Activated naive CD4-positive, alpha-beta T cell treated with anti-CD3 and anti-CD28 coated beads, Interleukin-2, amount 50 U/mL, for 24 hours (primary cell): Measurements from ENCODE around the gene RXRA.

Source experiments
- H3K27ac Mint-ChIP-seq: one replicate; pipeline ENCODE4 v1.8.0; 2021; ENCODE audit warnings: mild to moderate bottlenecking, mixed read lengths
- H3K27me3 Mint-ChIP-seq: one replicate; pipeline ENCODE4 v1.8.0; 2021; ENCODE audit warnings: mixed read lengths
- H3K36me3 Mint-ChIP-seq: one replicate; pipeline ENCODE4 v1.8.0; 2021; ENCODE audit warnings: mixed read lengths
- H3K4me1 Mint-ChIP-seq: one replicate; pipeline ENCODE4 v1.8.0; 2021; ENCODE audit warnings: mixed read lengths
- H3K4me3 Mint-ChIP-seq: one replicate; pipeline ENCODE4 v1.8.0; 2021; ENCODE audit warnings: mild to moderate bottlenecking, mixed read lengths
- H3K9me3 Mint-ChIP-seq: one replicate; pipeline ENCODE4 v1.8.0; 2021; ENCODE audit warnings: mixed read lengths

The RXRA gene

DNA sequence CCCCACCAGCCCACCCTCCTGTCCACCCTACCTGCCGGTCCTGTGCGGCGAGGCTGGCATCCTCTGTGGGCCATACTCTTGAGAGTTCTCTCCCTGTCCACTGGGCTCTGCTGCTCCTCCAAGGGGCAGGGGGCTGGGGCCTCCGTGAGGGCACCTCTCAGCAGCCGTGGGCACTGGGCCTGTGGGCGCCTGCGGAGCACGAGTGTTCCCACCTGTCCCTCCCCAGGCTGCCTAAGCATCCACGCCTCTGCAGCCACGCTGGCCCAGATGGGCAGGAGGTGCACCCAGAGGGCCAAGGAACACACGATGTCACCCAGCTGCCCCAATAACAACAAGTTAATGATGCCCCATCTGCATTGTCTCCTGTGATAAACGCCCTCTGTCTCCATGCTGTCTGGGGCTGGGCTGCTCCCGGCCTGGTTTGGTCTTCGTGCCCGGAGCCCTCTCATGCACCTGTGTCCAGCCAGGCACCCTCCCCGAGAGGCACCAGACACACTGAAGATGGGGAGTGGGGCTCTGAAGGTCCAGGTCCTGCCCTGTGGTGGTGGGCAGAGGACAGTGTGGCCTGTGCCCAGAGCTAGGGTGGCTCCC, 114.5 kb downstream of the RXRA start:
- Mint-ChIP-seq H3K4me1 (peaks cover 13% of the 10 kb centered on the region), H3K27me3 (peaks cover 1% of the 10 kb centered on the region), H3K9me3 (no peaks in the 10 kb centered on the region), H3K4me3 (no peak overlapping the region), H3K36me3 (no peaks in the 10 kb centered on the region), H3K27ac (no peak overlapping the region)

DNA sequence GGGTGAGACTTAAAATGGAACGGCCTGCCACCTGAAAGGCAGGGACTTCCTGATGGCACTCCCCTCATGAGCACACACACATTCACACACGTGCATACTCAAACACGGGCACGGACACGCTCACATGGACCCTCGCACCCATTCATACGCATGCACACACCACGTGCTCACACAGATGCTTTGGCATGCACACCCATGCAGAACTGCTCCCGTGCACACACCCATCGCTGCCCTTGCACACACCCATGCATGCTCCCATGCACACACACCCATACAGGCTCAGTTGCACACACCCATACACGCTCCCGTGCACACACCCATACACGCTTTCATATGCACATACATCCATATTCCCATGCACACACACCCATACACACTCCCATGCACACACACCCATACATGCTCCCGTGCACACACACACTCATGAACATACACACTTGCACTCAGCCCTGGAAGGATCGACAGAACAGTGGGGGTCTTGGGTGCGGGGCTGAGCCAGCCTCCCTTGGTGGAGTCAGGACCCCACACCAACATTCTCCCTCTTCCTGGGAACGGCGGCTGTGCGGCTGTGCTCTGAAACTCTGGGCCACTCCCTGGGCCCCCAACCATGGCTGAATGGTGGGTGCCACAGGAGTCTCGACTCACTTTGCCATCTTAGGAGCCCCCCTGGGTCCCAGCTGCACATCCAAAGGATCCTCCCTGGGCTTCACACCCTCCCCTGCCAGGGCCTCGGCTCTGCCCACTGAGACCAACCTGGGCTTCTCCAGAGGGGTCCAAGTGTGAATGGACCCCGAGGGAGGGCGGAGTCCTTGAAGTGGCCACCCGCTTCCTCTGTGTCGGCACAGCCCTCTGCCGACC, 115.2 kb downstream of the RXRA start:
- peak overlapping the region; percentile 10 for H3K27ac Mint-ChIP-seq
- H3K4me1 Mint-ChIP-seq = peaks cover 13% of the 10 kb centered on the region
- H3K4me3 Mint-ChIP-seq = no peak overlapping the region
- H3K27me3 Mint-ChIP-seq = peaks cover 1% of the 10 kb centered on the region
- no peaks in the 10 kb centered on the region for H3K9me3 Mint-ChIP-seq
- no peaks in the 10 kb centered on the region for H3K36me3 Mint-ChIP-seq

DNA sequence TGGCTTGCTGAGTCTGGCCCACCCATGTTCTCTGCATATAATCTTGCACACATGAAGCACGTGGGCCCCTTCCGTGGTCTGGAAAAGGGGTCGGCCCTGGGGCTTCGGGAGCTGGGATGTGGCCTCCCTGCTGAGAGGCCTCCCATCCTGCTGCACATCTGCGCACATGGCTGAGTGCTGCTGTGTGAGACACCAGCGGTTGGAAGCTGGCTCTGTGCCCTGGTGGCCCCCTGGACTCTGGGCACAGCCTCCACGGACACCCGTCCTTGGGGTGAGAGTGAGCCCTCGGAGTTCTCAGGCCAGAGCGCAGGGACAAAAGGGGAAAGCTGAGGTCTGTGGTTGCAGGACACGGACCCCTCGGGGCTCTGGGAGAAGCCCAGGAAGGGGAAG, 115.8 kb downstream of the RXRA start:
- Mint-ChIP-seq H3K27ac (no peak overlapping the region), H3K27me3 (peaks cover 1% of the 10 kb centered on the region), H3K36me3 (no peaks in the 10 kb centered on the region), H3K9me3 (no peaks in the 10 kb centered on the region), H3K4me3 (no peak overlapping the region), H3K4me1 (peaks cover 13% of the 10 kb centered on the region)

DNA sequence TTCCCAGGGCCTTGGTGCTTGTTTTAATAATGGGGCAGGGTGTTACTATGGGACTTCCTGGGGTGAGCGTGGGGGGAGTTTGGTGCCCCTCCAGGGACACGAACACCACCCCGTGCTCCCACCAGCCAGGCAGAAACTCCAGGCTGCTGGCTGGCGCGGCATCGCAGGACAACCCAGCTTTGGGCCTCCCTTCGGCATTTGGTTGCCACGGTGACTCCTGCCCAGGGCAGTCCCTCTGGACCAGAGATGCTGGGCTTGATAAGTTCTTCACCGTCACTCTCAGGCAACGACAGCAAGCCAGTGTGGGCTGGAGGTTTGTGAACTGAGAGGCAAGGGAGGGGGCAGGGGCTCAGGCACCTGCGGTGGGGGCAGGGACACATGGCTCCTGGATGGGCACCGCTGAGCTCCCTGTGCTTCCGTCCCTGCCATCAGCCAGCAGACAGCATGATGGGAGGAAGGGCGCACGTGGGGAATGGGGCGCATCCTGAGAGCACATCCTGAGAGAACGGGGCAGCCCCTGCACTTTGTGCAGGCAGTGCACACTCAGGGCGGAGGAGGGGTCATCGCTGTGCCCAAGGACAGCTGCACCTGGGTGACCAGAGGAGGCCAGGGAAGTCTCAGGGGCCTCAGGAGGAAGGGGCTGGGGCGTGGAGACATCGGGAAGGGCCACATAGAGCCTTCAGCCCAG, 116.4 kb downstream of the RXRA start:
- Mint-ChIP-seq H3K27me3 (peaks cover 1% of the 10 kb centered on the region), H3K9me3 (no peaks in the 10 kb centered on the region), H3K4me1 (peaks cover 13% of the 10 kb centered on the region), H3K27ac (no peak overlapping the region), H3K4me3 (no peak overlapping the region), H3K36me3 (no peaks in the 10 kb centered on the region)

DNA sequence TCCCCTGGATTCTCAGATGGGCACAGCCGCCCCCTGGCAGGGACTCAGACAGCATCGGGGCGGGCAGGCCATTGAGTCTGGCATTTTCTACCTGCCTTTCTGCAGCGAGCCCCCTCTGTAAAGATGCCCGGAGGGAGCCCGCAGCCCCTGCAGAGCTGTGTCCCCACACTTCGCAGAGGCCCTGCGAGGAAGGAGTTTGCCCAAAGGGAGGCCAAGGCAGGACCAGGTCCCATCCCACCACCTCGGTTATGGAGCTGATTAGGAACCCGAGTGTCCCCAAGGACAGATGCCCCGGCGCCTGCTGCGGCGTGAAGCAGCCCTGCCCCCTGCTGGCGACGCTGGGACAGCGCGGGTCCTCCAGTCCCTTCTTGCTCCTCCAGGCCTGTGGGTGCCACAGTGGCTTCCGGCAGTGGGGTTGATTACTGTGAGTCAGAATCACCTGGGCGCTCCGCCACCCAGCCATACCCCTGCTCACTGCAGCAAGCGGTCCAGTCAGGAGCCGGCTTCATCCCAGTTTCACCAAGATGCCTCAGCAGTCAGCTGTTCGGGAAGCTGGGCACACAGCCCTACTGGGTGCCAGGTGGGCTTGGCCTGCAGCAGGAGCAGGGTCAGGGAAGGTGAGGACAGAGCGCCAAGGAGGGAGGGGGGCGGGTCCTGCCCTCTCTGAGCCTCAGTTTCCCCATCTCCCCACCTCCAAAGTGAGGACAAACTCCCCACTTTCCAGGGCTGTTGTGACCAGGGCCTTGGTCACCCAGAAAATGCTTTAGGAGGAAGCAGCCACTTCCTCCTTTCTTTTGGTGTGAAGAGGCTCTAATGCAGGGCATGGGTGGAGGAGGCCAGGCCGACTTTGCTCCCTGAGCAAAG, 117.2 kb downstream of the RXRA start:
- Mint-ChIP-seq H3K4me1 (peaks cover 13% of the 10 kb centered on the region), H3K36me3 (no peaks in the 10 kb centered on the region), H3K9me3 (no peaks in the 10 kb centered on the region), H3K4me3 (no peak overlapping the region), H3K27ac (peak overlapping the region; percentile 12), H3K27me3 (peaks cover 1% of the 10 kb centered on the region)

DNA sequence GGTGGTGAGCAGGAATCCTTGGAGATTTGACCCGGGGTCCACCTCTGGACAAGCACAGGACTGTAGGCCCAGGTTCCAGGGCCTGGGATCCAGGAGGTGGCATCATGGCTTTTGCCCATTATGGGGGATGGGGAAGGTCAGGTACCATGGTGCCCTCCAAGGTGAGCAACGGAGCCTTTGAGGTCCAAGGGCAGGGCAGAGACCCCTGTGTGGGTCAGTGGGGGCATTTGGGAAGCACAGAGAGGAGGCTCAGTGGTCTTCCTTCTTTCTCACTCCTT, 117.7 kb downstream of the RXRA start:
- Mint-ChIP-seq H3K27me3 (peaks cover 1% of the 10 kb centered on the region), H3K4me3 (no peak overlapping the region), H3K9me3 (no peaks in the 10 kb centered on the region), H3K27ac (no peak overlapping the region), H3K36me3 (no peaks in the 10 kb centered on the region), H3K4me1 (peaks cover 13% of the 10 kb centered on the region)

DNA sequence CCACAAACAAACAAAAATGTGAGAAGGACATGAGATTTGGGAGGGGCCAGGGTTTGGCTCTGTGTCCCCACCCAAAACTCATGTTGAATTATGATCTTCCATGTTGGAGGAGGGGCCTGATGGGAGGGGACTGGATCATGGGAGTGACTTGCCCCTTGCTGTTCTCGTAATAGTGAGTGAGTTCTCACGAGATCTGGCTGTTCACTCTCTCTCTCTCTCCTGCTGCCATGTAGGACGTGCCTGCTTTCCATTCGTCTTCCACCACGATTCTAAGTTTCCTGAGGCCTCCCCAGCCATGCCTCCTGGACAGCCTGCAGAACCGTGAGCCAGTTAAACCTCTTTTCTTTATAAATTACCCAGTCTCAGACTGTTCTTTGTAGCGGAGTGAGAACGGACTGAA, 118.7 kb downstream of the RXRA start:
- Mint-ChIP-seq H3K27me3 (peaks cover 1% of the 10 kb centered on the region), H3K36me3 (no peaks in the 10 kb centered on the region), H3K4me1 (peaks cover 13% of the 10 kb centered on the region), H3K9me3 (no peaks in the 10 kb centered on the region), H3K27ac (peak overlapping the region; percentile 70), H3K4me3 (no peak overlapping the region)

DNA sequence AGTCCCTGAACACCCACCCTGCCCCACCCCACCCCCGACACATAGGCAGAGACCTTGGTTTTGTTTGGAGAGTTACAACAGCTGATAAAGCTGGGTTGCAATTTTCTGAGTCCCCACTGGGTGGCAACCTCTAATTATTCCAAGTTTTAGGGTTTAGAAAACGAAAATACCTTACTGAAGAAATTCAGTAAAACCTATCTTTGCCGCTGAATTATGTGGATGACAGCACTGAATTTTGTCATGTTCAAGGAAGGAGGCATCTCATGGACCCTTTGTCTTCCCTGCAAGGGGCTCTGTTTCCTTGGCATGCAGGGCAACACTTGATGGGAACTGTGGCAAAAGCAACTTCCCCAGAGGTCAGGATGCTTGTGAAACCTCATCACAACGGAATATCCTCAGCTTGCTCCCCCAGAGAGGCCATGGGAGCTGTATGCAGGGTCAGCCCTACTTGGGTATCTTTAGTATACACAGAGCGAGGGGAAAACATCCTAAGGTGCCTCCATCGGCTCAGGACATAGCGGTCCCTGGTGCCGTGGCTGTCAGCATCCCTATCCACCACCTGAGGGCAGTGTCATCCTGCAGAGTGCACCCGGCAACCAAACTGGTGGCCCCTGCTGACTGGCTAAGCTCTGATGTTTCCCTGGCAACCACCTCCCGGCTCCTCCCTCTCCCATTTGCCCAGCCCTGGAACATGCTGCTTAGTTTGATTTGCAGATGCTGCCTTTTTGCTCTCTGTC, 123.1 kb downstream of the RXRA start:
- Mint-ChIP-seq H3K27ac (no peak overlapping the region), H3K4me3 (no peak overlapping the region), H3K9me3 (no peaks in the 10 kb centered on the region), H3K27me3 (no peaks in the 10 kb centered on the region), H3K36me3 (no peaks in the 10 kb centered on the region), H3K4me1 (peaks cover 5% of the 10 kb centered on the region)

DNA sequence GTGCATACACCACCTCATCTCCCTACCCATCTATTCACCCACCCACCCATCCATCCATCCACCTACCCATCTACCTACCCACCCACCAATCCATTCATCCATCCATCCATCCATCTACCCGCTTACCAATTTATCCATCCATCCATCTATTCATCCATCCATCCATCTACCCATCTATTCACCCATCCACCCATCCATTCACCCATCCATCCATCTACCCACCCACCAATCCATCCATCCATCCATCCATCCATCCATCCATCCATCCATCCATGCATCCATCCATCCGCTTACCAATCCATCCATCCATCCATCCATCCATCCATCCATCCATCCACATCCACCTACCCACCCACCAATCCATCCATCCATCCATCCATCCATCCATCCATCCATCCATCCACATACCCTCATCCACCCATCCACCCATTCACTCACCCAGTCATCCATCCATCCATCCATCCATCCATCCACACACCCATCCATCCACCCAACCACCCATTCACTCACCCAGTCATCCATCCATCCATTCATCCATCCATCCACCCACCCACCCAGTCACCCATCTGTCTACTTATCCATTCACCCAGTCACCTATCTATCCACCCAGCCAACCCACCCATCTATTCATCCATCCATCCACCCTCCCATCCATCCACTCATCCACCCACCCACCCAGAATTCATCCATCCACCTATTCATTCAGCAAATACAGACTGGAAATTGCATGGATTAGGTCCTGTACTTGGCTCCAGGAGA, 125.6 kb downstream of the RXRA start:
- H3K27ac Mint-ChIP-seq = peak overlapping the region; percentile 68
- H3K4me1 Mint-ChIP-seq = peaks cover 10% of the 10 kb centered on the region
- no peak overlapping the region for H3K4me3 Mint-ChIP-seq

DNA sequence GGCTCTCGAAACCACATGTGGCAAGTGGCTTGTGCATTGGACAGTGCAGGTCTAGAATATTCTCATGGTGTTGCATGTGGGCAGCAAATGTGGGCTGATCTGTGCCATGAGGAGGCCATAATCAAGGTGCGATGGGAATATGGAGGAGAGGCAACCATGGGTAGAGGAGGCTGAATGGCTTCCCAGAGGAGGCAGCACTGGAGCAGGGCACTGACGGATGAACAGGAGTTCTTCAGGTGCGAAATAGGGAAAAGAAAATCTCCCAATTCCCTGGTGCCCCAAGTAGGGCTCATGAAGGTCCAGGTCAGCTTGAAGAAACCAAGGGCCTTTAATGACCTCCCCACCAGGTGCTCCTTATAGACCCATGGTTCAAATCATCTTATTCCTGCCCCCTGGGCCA, 126.5 kb downstream of the RXRA start:
- H3K27ac Mint-ChIP-seq = no peak overlapping the region
- H3K27me3 Mint-ChIP-seq = no peaks in the 10 kb centered on the region
- no peak overlapping the region for H3K4me3 Mint-ChIP-seq
- H3K36me3 Mint-ChIP-seq = no peaks in the 10 kb centered on the region
- no peaks in the 10 kb centered on the region for H3K9me3 Mint-ChIP-seq
- peaks cover 10% of the 10 kb centered on the region for H3K4me1 Mint-ChIP-seq

More for the DNA sequence above, 125.6 kb downstream of the RXRA start:
- Mint-ChIP-seq H3K27me3 (no peaks in the 10 kb centered on the region), H3K9me3 (no peaks in the 10 kb centered on the region), H3K36me3 (no peaks in the 10 kb centered on the region)

DNA sequence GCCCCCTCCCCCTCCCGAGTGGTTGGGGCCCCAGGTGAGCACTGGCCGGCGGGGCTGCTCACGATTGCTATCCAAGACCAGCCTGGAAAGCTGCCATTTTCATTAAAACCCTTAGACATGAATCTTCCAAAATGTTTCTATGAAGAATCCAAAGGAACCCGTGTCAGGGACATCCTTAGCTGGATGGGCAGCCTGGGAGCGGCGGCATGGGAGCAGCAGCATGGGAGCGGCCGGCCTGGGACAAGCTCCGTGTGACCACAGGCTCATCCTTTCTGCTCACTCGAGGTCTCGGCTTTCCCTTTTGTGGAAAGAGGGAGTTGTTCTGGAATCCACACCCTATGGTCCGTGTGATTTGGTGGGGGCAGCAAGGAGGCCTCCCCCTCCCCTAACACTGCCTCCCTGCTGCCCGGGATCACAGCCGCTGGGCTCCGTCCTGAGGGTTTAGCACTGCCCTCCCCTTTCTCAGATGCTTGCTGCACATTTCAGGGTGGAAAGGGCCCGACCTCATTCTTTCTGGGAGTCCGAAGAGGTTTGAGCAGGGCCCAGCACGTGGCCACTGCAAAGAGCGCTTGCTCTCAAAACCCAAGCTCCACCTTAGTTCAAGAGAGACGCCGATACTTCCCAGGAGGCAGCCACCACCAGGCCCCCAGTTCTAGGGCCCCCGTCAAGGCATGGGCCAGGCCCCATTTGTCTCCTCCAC, 127.7 kb downstream of the RXRA start:
- no peaks in the 10 kb centered on the region for H3K9me3 Mint-ChIP-seq
- H3K36me3 Mint-ChIP-seq = no peaks in the 10 kb centered on the region
- H3K4me3 Mint-ChIP-seq = no peak overlapping the region
- H3K27ac Mint-ChIP-seq = no peak overlapping the region
- no peaks in the 10 kb centered on the region for H3K27me3 Mint-ChIP-seq
- H3K4me1 Mint-ChIP-seq = peaks cover 10% of the 10 kb centered on the region

DNA sequence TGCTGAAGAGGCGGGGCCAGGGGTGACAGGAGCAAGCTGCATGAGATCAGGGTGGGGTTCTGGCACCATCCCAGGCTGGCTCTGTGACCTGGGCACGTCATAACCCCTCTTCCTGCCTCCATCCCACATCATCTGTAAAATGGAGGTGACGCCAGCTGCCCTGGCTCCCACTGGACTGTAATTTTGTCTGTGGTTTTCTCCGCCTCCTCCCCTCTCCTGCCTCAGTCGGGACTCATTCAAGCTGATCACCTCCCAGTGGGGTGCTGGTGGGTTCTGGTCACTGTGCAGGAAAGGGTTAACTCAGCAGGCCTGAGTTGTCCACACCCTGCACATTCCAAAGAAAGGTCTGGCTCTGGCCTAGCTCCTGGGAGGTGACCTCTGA, 128.2 kb downstream of the RXRA start:
- Mint-ChIP-seq H3K4me1 (peaks cover 10% of the 10 kb centered on the region), H3K4me3 (no peak overlapping the region), H3K27me3 (no peaks in the 10 kb centered on the region), H3K36me3 (no peaks in the 10 kb centered on the region), H3K9me3 (no peaks in the 10 kb centered on the region), H3K27ac (peak overlapping the region; percentile 79)

DNA sequence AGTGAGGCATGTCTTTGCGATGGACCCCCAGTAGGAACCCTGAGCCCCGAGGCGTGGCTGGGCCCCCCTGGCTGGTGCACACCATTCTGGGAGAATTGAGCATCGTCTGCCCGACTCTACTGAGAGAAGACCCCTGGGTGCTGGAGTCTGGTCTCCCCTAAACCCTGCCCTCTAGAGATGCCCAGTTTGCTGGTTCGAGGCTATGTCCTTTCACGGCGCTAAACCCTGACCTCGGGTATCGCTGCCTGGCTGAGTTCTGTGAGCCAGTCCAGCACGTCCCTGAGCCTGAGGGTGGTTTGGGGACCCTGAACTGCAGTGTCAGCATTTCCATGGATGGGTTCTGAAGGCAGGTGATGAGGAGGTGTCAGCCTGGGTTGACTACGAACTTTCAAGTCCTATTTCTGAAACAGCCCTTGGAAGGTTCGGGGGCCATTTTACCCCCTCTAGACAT, 128.8 kb downstream of the RXRA start:
- Mint-ChIP-seq H3K4me3 (no peak overlapping the region), H3K27me3 (no peaks in the 10 kb centered on the region), H3K4me1 (peaks cover 10% of the 10 kb centered on the region), H3K27ac (peak overlapping the region; percentile 79), H3K9me3 (no peaks in the 10 kb centered on the region), H3K36me3 (no peaks in the 10 kb centered on the region)

DNA sequence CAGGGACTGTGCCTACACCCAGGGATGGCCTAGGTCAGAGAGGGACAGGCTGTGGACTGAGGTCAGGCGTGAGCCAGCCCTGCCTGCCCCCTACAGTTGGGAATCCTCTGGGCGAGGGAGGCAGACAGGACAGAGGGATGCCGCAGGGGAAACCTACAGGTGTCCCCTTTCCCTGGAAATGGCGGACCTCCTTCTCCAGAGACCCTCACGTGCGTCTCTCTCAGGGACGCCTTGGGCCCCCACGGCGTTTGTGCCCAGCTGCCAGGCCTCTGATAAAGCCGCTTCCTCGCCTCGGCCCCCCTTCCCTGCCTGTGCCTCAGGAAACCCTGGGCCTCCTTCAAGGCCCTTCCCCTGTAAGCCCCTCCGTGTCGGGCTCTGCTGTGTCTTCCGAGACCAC, 129.3 kb downstream of the RXRA start:
- Mint-ChIP-seq H3K27ac (peak overlapping the region; percentile 90), H3K36me3 (no peaks in the 10 kb centered on the region), H3K4me3 (peak overlapping the region; percentile 85), H3K9me3 (no peaks in the 10 kb centered on the region), H3K4me1 (peaks cover 10% of the 10 kb centered on the region), H3K27me3 (no peaks in the 10 kb centered on the region)
